Esophagus squamous epithelium (tissue), 4 donors: ENCODE measurements around the gene PRKACA.

Experiments
- POLR2A ChIP-seq, 4 donors: fragments of 450-650 bp; IDR thresholded peaks; one replicate each; pipeline ENCODE4 v1.6.1; 2017; ENCODE audit warnings: antibody characterized with exemption in 4 of 4, mild to moderate bottlenecking in 4 of 4, moderate library complexity in 3 of 4
- TF ChIP-seq, protein P1 (sequence below), 6 experiments: fragments of 450-650 bp in 4 of 6; fragments of 200-600 bp in 2 of 6; sonication (generic) in 2 of 6; IDR thresholded peaks; one replicate each; pipeline ENCODE4 v1.5.1; 2016 to 2019; ENCODE audit warnings: antibody characterized with exemption in 6 of 6, mild to moderate bottlenecking in 4 of 6, moderate library complexity in 4 of 6

GRCh38 chr19:14106840-14107239 is 10.7 kb downstream of the PRKACA start:
- TF ChIP-seq, protein P1, sequence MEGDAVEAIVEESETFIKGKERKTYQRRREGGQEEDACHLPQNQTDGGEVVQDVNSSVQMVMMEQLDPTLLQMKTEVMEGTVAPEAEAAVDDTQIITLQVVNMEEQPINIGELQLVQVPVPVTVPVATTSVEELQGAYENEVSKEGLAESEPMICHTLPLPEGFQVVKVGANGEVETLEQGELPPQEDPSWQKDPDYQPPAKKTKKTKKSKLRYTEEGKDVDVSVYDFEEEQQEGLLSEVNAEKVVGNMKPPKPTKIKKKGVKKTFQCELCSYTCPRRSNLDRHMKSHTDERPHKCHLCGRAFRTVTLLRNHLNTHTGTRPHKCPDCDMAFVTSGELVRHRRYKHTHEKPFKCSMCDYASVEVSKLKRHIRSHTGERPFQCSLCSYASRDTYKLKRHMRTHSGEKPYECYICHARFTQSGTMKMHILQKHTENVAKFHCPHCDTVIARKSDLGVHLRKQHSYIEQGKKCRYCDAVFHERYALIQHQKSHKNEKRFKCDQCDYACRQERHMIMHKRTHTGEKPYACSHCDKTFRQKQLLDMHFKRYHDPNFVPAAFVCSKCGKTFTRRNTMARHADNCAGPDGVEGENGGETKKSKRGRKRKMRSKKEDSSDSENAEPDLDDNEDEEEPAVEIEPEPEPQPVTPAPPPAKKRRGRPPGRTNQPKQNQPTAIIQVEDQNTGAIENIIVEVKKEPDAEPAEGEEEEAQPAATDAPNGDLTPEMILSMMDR (IDR thresholded peaks at IDR 0.05), result no peak
- TF ChIP-seq POLR2A (IDR thresholded peaks at IDR 0.05), result no peak
